ENCODE results near the gene POLR1B.
A peak's percentile ranks its signal among the peaks of the same experiment; 100 is the strongest.
"Not testable (repeated sequence)": the region's sequence is repeated elsewhere in the genome, so short reads cannot be mapped to it uniquely, and the experiment has no call there.

POLR1B gene

DNA sequence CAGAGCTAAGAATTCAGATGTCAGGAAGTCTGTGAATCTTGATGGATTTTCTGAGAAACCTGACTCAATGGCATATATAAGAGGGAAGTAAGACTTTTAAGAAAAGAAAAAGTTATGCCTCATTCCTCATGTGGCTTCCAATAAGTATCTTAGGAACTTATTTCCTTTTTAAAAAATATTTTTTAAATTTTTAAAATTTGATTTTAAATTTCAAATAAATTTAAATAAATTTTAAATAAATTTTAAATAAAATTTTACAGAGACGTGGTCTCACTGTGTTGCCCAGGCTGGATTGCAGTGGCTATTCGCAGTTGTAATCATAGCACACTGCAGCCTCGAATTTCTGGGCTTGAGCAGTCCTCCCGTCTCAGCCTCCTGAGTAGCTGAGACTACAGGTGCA is 11.5 kb upstream of the POLR1B start:
- H3K4me3 ChIP-seq (ENCODE audit: low read depth, low read length) = no peak overlapping the region
- no peak for TF ChIP-seq CTCF (IDR thresholded peaks at IDR 0.05; ENCODE audit: borderline replicate concordance, insufficient read depth, low read depth, low read length)

- no peak for TF ChIP-seq CTCF (IDR thresholded peaks at IDR 0.05; ENCODE audit: borderline replicate concordance, insufficient read depth, low read depth, low read length)
- H3K4me3 ChIP-seq (ENCODE audit: low read depth, low read length) = no peak overlapping the region
Measured at GRCh38 chr2:112534826-112535225, 7.4 kb upstream of the POLR1B start.

DNA sequence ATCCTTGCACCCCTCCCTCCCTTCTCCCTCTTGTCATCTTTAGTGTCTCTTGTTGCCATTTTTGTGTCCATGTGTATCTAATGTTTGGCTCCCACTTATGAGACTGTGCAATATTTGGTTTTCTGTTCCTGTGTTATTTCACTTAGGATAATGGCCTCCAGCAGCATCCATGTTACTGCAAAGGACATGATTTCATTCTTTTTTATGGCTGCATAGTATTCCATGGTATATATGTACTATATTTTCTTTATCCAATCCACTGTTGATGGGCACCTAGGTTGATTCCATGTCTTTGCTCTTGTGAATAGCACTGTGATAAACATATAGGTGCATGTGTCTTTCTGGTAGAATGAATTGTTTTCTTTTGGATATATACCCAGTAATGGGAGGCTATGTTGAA is 5.6 kb upstream of the POLR1B start:
- not testable (repeated sequence) for H3K4me3 ChIP-seq (ENCODE audit: low read depth, low read length)

GRCh38 chr2:112539306-112539705 is 3.0 kb upstream of the POLR1B start:
- no peak for TF ChIP-seq CTCF (IDR thresholded peaks at IDR 0.05; ENCODE audit: borderline replicate concordance, insufficient read depth, low read depth, low read length)
- no peak overlapping the region for H3K4me3 ChIP-seq (ENCODE audit: low read depth, low read length)

- peak overlapping the region; percentile 81 for H3K4me3 ChIP-seq (ENCODE audit: low read depth, low read length)
- TF ChIP-seq CTCF (IDR thresholded peaks at IDR 0.05; ENCODE audit: borderline replicate concordance, insufficient read depth, low read depth, low read length) = no peak
Measured at GRCh38 chr2:112540906-112541305, 1.4 kb upstream of the POLR1B start.

- TF ChIP-seq CTCF (IDR thresholded peaks at IDR 0.05; ENCODE audit: borderline replicate concordance, insufficient read depth, low read depth, low read length) = no peak
- peak overlapping the region; percentile 81 for H3K4me3 ChIP-seq (ENCODE audit: low read depth, low read length)
Measured at GRCh38 chr2:112541315-112542122, 746 bp upstream of the POLR1B start.

DNA sequence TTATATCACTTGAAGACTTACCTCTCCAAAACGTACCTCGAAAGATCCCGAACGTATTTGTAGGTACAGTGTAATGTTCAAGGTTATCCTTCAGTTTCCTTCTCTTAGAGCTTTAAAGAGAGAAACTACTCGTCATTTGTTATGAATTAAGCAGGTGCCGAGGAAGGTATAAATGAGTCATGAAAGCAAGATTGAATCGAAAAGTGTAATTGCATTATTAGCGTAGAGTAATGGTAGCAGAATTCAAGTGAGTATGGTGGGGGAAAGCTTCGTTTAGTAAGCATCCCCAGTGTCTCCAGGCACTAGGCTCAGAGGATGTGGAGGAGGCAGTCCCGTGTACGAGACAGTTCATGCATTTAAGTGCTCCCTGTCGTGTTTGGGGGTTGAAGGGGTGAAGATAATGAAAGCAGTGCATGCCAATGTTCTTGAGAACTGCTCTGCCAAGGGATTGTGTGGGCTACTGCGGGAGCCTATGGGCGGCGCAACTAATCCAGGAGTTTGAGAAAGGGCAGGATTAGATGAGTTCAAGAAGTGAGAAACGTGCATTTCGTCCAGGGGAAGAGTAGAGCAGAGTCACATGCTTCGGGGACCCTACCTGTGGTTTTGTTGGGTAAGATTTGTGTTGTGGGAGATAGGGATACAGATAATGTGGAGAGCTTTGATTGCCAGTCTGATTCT is 858 bp downstream of the POLR1B start:
- TF ChIP-seq CTCF (IDR thresholded peaks at IDR 0.05; ENCODE audit: borderline replicate concordance, insufficient read depth, low read depth, low read length) = no peak
- peak overlapping the region; percentile 81 for H3K4me3 ChIP-seq (ENCODE audit: low read depth, low read length)

All from GM12875 (cell line).